Measurements from ENCODE around the gene PLPPR5.

GRCh38 chr1:98924977-98925376, 79.7 kb downstream of the PLPPR5 start:
- TF ChIP-seq CTCF (optimal IDR thresholded peaks at IDR 0.05 in 1 of 3, IDR thresholded peaks at IDR 0.05 in 1 of 3, conservative IDR thresholded peaks at IDR 0.05 in 1 of 3; ENCODE audit: extremely low read depth in 1 of 3, insufficient read depth in 2 of 3, low read length in 3 of 3): no peak
- no peak for TF ChIP-seq EZH2 (IDR thresholded peaks at IDR 0.05; ENCODE audit: low read length)
